Liver (tissue), 9 donors: ENCODE measurements around the gene EVI5. TPM values are rescaled to one million over a fixed set of nuclear protein-coding genes. Genes with fewer than 3 reads are reported as not detected.
"Not testable (repeated sequence)": the region's sequence is repeated elsewhere in the genome, so short reads cannot be mapped to it uniquely, and the experiment has no call there.

Experiments
- DNase-seq: peaks from one replicate; pipeline ENCODE4 v3.0.0-alpha.2; 2017; ENCODE audit warnings: low spot score
- H3K27ac ChIP-seq, 2 donors: one replicate each; pipeline ENCODE4 v1.7.0; 2013; ENCODE audit warnings: inconsistent platforms in 2 of 2, low read length in 2 of 2, control low read depth in 1 of 2, low read depth in 1 of 2, mild to moderate bottlenecking in 1 of 2
- H3K27me3 ChIP-seq, 4 donors: one replicate each; pipeline versions ENCODE4 v1.6.1 to v1.7.0; 2013; ENCODE audit warnings: low read length in 3 of 4, inconsistent platforms in 1 of 4, mild to moderate bottlenecking in 1 of 4, moderate library complexity in 1 of 4; ENCODE audit not compliant: control insufficient read depth in 4 of 4, insufficient read depth in 4 of 4
- H3K36me3 ChIP-seq, 4 donors: one replicate each; pipeline versions ENCODE4 v1.6.1 to v1.7.0; 2013; ENCODE audit warnings: low read length in 3 of 4, mild to moderate bottlenecking in 3 of 4, low read depth in 1 of 4, moderate library complexity in 1 of 4; ENCODE audit not compliant: control insufficient read depth in 4 of 4, insufficient read depth in 3 of 4
- H3K4me1 ChIP-seq, 4 donors: one replicate each; pipeline versions ENCODE4 v1.6.1 to v1.7.0; 2013; ENCODE audit warnings: low read length in 3 of 4, mild to moderate bottlenecking in 3 of 4, moderate library complexity in 1 of 4; ENCODE audit not compliant: control insufficient read depth in 4 of 4, insufficient read depth in 4 of 4
- H3K4me3 ChIP-seq, 3 donors: one replicate each; pipeline versions ENCODE4 v1.6.1 to v1.7.0; 2013; ENCODE audit warnings: low read length in 3 of 3, control low read depth in 1 of 3, low read depth in 1 of 3, mild to moderate bottlenecking in 1 of 3
- H3K9ac ChIP-seq, 2 donors: one replicate each; pipeline ENCODE4 v1.7.0; 2013; ENCODE audit warnings: low read length in 2 of 2, mild to moderate bottlenecking in 2 of 2, moderate library complexity in 2 of 2, control low read depth in 1 of 2, low read depth in 1 of 2
- H3K9me3 ChIP-seq, 4 donors: one replicate each; pipeline versions ENCODE4 v1.6.1 to v1.7.0; 2013; ENCODE audit warnings: low read length in 3 of 4; ENCODE audit not compliant: control insufficient read depth in 4 of 4
- ATF3 ChIP-seq: IDR thresholded peaks from 2 replicates; pipeline ENCODE4 v1.6.1; 2016; ENCODE audit warnings: antibody characterized with exemption
- CTCF ChIP-seq: fragments of 150-350 bp; IDR thresholded peaks from 2 replicates; pipeline ENCODE4 v1.5.1; 2017; ENCODE audit warnings: improper control_type of control experiment, low read depth, low read length; ENCODE audit not compliant: missing input control
- EGR1 ChIP-seq, 2 donors: IDR thresholded peaks; 2 replicates each; pipeline ENCODE4 v1.6.1; 2016 to 2018; ENCODE audit warnings: antibody characterized with exemption in 2 of 2, low read depth in 2 of 2
- FOXA1 ChIP-seq: IDR thresholded peaks from 2 replicates; pipeline ENCODE4 v1.6.1; 2016; ENCODE audit warnings: antibody characterized with exemption
- FOXA2 ChIP-seq: IDR thresholded peaks from 2 replicates; pipeline ENCODE4 v1.6.1; 2016; ENCODE audit warnings: antibody characterized with exemption
- GABPA ChIP-seq, 2 donors: IDR thresholded peaks in 1 of 2; conservative IDR thresholded peaks in 1 of 2; 2 replicates each; pipeline ENCODE4 v1.6.1; 2016; ENCODE audit warnings: antibody characterized with exemption in 2 of 2, mild to moderate bottlenecking in 1 of 2, moderate library complexity in 1 of 2
- HNF4A ChIP-seq, 2 donors: conservative IDR thresholded peaks; 2 replicates each; pipeline ENCODE4 v1.6.1; 2016; ENCODE audit warnings: antibody characterized with exemption in 2 of 2, mild to moderate bottlenecking in 2 of 2
- HNF4G ChIP-seq: IDR thresholded peaks from 2 replicates; pipeline ENCODE4 v1.6.1; 2016; ENCODE audit warnings: antibody characterized with exemption
- JUND ChIP-seq, 2 donors: IDR thresholded peaks; 2 replicates each; pipeline ENCODE4 v1.6.1; 2016; ENCODE audit warnings: antibody characterized with exemption in 2 of 2
- MAX ChIP-seq: IDR thresholded peaks from 2 replicates; pipeline ENCODE4 v1.6.1; 2016; ENCODE audit warnings: antibody characterized with exemption
- NR2F2 ChIP-seq: IDR thresholded peaks from 2 replicates; pipeline ENCODE4 v1.6.1; 2016; ENCODE audit warnings: antibody characterized with exemption
- RAD21 ChIP-seq, 2 donors: IDR thresholded peaks; 2 replicates each; pipeline ENCODE4 v1.6.1; 2016; ENCODE audit warnings: antibody characterized with exemption in 2 of 2, mild to moderate bottlenecking in 2 of 2
- REST ChIP-seq: IDR thresholded peaks from 2 replicates; pipeline ENCODE4 v1.6.1; 2016; ENCODE audit warnings: antibody characterized with exemption, mild to moderate bottlenecking
- RXRA ChIP-seq, 2 donors: IDR thresholded peaks; 2 replicates each; pipeline ENCODE4 v1.6.1; 2017 to 2018; ENCODE audit warnings: antibody characterized with exemption in 2 of 2, mild to moderate bottlenecking in 1 of 2
- SP1 ChIP-seq: IDR thresholded peaks from 2 replicates; pipeline ENCODE4 v1.6.1; 2018; ENCODE audit warnings: antibody characterized with exemption, mild to moderate bottlenecking
- TAF1 ChIP-seq: conservative IDR thresholded peaks from 2 replicates; pipeline ENCODE4 v1.6.1; 2016; ENCODE audit warnings: antibody characterized with exemption, mild to moderate bottlenecking
- YY1 ChIP-seq: IDR thresholded peaks from 2 replicates; pipeline ENCODE4 v1.6.1; 2016; ENCODE audit warnings: antibody characterized with exemption, mild to moderate bottlenecking
- ZBTB33 ChIP-seq: IDR thresholded peaks from 2 replicates; pipeline ENCODE4 v1.6.1; 2016; ENCODE audit warnings: antibody characterized with exemption
- WGBS: extraction: QIAGEN DNeasy Blood & Tissue Kit; methylation state at CpG from one replicate; pipeline ENCODE4 v1.1.7; 2013; 5-methylcytosine and 5-hydroxymethylcytosine counted together
- polyA plus RNA-seq, 2 donors: library from polyadenylated mRNA; stranded (reverse) in 1 of 2; unstranded in 1 of 2; fragments of 200-250 nt in 1 of 2; fragments of >200 nt in 1 of 2; fragmentation: Nextera tagmentation in 1 of 2; extraction: Ambion mirVana in 1 of 2; gene quantifications; one replicate each; pipeline versions ENCODE4 v1.2.1 to v1.2.3, GENCODE V29; 2013 to 2015
- total RNA-seq, 2 donors: library from RNA; depleted of rRNA; stranded (reverse); fragments of >200 nt; gene quantifications; one replicate each; pipeline ENCODE4 v1.2.3, GENCODE V29; 2014
- donor health status: healthy.
- donor health status: healthy.
- donor health status: healthy.
- donor health status: healthy.
- donor health status: healthy.

Gene EVI5
- total and polyA plus RNA-seq, 4 donors, result 4.0 to 35.9 (median 19.1) TPM

GRCh38 chr1:92721886-92722285 lies 63.0 kb downstream of the EVI5 start:
- Histone ChIP-seq H3K4me3 (no peak overlapping the region), H3K4me1 (no peaks in the 10 kb centered on the region), H3K27me3 (no peaks in the 10 kb centered on the region), H3K9ac (no peak overlapping the region), H3K36me3 (no peaks in the 10 kb centered on the region), H3K9me3 (no peaks in the 10 kb centered on the region), H3K27ac (no peak overlapping the region)
- DNase-seq, result no peak
- TF ChIP-seq HNF4G (no peak), HNF4A (conservative IDR thresholded peaks at IDR 0.05) (no peak), JUND (IDR thresholded peaks at IDR 0.05) (no peak), REST (no peak), FOXA1 (no peak), EGR1 (IDR thresholded peaks at IDR 0.05; ENCODE audit: low read depth in 2 of 2) (no peak), TAF1 (no peak), YY1 (no peak), ZBTB33 (no peak), CTCF (no peak), MAX (no peak), FOXA2 (no peak), RXRA (IDR thresholded peaks at IDR 0.05) (no peak), GABPA (IDR thresholded peaks at IDR 0.05 in 1 of 2, conservative IDR thresholded peaks at IDR 0.05 in 1 of 2) (no peak), ATF3 (no peak), NR2F2 (no peak), SP1 (no peak), RAD21 (IDR thresholded peaks at IDR 0.05) (no peak)

GRCh38 chr1:92721157-92721556 lies 63.8 kb downstream of the EVI5 start:
- H3K4me1 ChIP-seq, H3K4me3 ChIP-seq, DNase-seq, H3K9ac ChIP-seq, H3K27me3 ChIP-seq, H3K9me3 ChIP-seq, H3K36me3 ChIP-seq, H3K27ac ChIP-seq: not testable (repeated sequence)
- 100% methylated on average over 1 of the region's 2 CpGs for WGBS
